ENCODE results near the gene BST2. TPM values are rescaled to one million over a fixed set of nuclear protein-coding genes. Genes with fewer than 3 reads are reported as not detected.

BST2 gene
- total and polyA plus RNA-seq, 10 donors, result 91.4 to 257 (median 168) TPM

- WGBS, 5 donors, result 92 to 100% (median 96%) methylated on average over 1 of the region's 1 CpG
- Histone ChIP-seq H3K36me3 (no peaks in the 10 kb centered on the region), H3K27ac (no peak overlapping the region), H3K4me1 (peaks cover 0 to 20% (median 11%) of the 10 kb centered on the region in 6 donors), H3K27me3 (replicated peaks in 1 of 7) (peaks cover 0 to 34% (median 19%) of the 10 kb centered on the region in 7 donors), H3K9me3 (peaks cover 0 to 5% (median 2%) of the 10 kb centered on the region in 8 donors), H3K4me3 (no peak overlapping the region)
- no peak for DNase-seq
- TF ChIP-seq POLR2AphosphoS5 (IDR thresholded peaks at IDR 0.05), result no peak
- TF ChIP-seq POLR2A (IDR thresholded peaks at IDR 0.05), result no peak
- no peak for TF ChIP-seq CTCF (IDR thresholded peaks at IDR 0.05 in 8 of 11, conservative IDR thresholded peaks at IDR 0.05 in 3 of 11)
- intact Hi-C loops (cut with DNase I; ENCODE audit: low total_unique reads), result no loop called here
Observed at GRCh38 chr19:17445526-17446165, 40.2 kb upstream of the BST2 start.

- Histone ChIP-seq H3K27me3 (replicated peaks in 1 of 7) (peaks cover 0 to 4% (median 0%) of the 10 kb centered on the region in 7 donors), H3K9me3 (peaks cover 0 to 5% (median 2%) of the 10 kb centered on the region in 8 donors), H3K27ac (no peak overlapping the region), H3K4me3 (no peak overlapping the region), H3K4me1 (no peaks in the 10 kb centered on the region), H3K36me3 (peaks cover 0 to 1% (median 0%) of the 10 kb centered on the region in 6 donors)
- TF ChIP-seq POLR2AphosphoS5 (IDR thresholded peaks at IDR 0.05) (no peak), CTCF (IDR thresholded peaks at IDR 0.05 in 8 of 11, conservative IDR thresholded peaks at IDR 0.05 in 3 of 11) (peak in 7 of 11 experiments; percentile 18 to 49 (median 43))
- intact Hi-C loops (cut with DNase I; ENCODE audit: low total_unique reads), result no loop called here
- 64 to 69% (median 68%) methylated on average over 8 of the region's 8 CpGs for WGBS, 5 donors
- no peak for DNase-seq
Observed at GRCh38 chr19:17441241-17442021, 36.0 kb upstream of the BST2 start.

GRCh38 chr19:17436874-17437267, 31.4 kb upstream of the BST2 start:
- no peak for DNase-seq
- peaks cover 0 to 8% (median 0%) of the 10 kb centered on the region in 6 donors for H3K36me3 ChIP-seq
- intact Hi-C loops (cut with DNase I; ENCODE audit: low total_unique reads), result no loop called here
- WGBS, 5 donors, result 78 to 92% (median 85%) methylated on average over 7 of the region's 7 CpGs
- peaks cover 0 to 9% (median 2%) of the 10 kb centered on the region in 8 donors for H3K9me3 ChIP-seq
- no peak for TF ChIP-seq POLR2A (IDR thresholded peaks at IDR 0.05)
- TF ChIP-seq CTCF (IDR thresholded peaks at IDR 0.05 in 8 of 11, conservative IDR thresholded peaks at IDR 0.05 in 3 of 11), result no peak
- no peak for TF ChIP-seq POLR2AphosphoS5 (IDR thresholded peaks at IDR 0.05)
- H3K27me3 ChIP-seq (replicated peaks in 1 of 7), result peaks cover 0 to 4% (median 0%) of the 10 kb centered on the region in 7 donors
- H3K4me1 ChIP-seq, result no peaks in the 10 kb centered on the region
- H3K4me3 ChIP-seq, result no peak overlapping the region
- no peak overlapping the region for H3K27ac ChIP-seq

Measured in spleen (tissue), 11 donors.